Measurements from ENCODE around the gene IQCM.

Gene IQCM

GRCh38 chr4:149768477-149768876 lies 47.2 kb downstream of the IQCM start:
- DNase-seq, result no peak

DNA sequence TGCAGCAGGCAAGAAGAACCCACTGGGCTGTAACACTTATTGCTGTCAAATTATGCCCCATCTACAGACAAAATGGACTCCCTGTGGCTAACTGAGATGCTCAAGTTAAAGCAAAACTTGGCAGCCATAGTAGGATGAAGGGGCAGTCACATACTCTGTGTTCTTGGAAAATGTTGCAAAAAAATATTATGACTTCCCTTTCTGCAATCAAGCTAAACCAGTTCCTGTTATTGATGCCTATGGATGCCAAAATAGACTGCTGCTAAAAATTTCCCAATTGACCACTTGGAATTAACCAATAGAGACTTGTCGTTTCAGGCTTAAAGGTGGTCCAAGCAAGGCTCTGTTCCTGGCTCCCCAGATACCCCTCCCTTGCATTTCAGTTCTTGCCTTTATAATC lies 49.5 kb downstream of the IQCM start:
- DNase-seq, result no peak

DNA sequence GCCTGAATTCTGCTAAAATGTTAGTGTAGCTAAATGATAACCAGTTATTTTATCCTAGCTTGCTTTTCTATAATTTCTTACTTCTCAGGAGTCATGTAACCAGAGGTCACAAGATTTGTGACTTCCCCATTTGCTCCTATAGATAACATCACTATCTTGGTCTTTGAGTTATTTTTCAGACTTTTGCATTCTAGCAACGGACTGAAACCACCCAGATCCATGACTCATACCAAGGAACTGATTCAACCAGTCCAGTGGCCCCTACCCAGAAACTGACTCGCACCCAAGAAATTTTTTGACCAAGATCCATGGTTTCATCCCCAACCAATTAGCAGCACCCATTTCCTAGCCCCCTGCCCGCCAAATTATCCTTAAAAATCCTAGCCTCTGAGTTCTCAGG lies 50.0 kb downstream of the IQCM start:
- no peak for DNase-seq

GRCh38 chr4:149755969-149756368 lies 59.7 kb downstream of the IQCM start:
- DNase-seq, result no peak

DNA sequence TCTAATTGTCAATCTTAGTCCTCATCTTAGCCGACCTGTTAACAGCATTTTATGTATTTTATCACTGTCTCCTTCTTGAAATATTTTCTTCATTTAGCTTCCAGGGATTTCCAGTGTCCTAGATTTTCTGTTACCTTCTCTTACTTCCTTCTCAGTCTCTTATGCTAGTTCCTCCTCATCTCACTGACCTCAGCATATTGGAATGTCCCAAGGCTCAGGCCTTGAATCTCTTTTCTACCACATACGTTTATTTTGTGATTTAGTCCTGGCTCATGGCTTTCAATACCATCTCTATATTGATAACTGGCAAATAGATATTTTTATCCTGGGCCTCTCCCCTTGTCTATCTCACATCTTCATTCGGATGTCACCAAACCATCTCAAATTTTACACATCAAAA lies 61.1 kb downstream of the IQCM start:
- DNase-seq, result no peak

GRCh38 chr4:149752729-149753128 lies 62.9 kb downstream of the IQCM start:
- DNase-seq, result no peak

- no peak for DNase-seq
Observed at GRCh38 chr4:149751174-149751573, 64.5 kb downstream of the IQCM start.

DNA sequence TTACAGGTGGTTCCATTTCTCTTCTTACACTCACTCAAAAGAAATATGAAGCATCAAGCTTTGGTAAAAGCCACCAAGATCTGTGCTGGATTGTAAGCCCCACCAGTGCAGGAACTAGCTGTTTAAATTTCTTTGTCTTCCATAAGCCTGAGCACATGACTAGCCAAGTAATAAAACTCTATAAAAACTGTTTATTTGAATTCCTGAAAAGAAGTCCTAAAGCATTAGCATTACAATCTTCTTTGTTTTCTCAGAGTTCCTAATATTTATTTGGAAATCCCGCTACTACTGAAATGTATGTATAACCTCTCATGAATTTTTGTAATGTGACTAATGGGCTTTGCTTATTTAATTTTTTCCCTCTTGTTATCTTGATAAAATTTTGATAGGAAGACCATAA lies 65.9 kb downstream of the IQCM start:
- DNase-seq, result no peak

DNA sequence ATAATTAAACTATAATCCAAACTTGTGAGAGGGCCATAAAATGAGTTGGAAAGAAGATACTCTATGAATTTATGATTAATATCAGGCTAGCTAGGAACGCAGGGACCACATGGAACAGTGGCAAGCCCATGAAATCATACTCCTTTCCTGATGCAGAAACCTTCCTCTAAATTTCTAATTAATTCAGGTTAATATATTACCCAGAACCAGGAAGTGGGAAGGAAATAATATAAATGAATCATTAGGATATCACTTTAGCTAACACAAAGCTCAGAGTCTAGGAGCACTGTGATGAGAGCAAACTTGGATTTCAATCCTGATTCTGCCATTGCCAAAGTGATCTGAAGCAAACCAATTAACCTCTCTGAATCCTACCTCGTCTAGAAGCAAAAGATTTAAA lies 68.0 kb downstream of the IQCM start:
- DNase-seq, result no peak

GRCh38 chr4:149746276-149746675 lies 69.4 kb downstream of the IQCM start:
- no peak for DNase-seq

DNA sequence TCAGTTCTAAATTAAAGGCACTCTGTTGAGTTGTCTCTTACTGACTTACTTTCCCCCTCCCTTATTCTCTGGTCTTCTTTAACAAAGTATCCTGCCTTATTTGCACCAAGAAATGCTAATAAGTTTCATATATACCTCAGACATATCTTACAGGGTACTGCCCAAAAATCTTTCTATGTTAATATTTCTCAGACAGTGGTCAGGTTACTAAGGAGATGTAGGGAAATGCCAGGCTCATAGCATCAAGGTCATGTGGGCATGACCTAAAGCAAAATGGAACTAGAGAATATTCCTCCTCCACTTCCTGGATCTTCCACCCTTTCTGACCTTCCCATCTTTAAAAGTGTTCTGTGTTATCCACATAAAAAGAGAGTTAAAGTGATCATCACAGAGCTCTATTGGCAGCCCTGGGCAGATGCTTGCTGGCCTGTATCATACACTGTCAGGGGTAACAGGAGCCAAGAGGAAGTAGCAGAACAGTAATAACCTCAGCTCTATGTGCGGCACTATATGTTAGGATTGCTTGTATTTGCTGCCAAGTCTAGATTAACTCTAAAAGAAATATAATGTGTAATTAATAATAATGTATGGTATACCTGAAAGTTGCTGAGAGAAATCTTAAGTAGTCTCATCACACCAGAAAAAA lies 74.3 kb downstream of the IQCM start:
- DNase-seq, result no peak

DNA sequence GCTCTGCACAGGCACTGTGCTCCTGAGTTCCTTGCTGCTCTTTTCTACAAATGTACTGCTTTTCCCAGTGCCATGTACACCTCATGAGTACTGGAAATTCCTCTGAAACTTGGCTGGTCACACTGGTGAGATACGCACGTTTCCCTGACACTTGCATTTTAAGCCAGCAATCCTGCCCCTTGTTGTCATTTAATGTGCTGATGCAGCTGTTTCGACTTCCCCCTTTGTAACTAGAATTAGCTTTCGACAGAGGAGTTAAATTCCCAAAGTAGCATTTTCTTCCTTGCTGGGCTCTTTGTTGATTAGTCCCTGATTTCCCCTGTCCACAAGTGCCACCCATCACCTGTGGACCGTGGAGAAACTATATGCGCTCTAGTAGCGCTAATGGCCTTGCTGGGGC lies 77.5 kb downstream of the IQCM start:
- DNase-seq, result no peak

GRCh38 chr4:149735796-149736195 lies 79.8 kb downstream of the IQCM start:
- no peak for DNase-seq

DNA sequence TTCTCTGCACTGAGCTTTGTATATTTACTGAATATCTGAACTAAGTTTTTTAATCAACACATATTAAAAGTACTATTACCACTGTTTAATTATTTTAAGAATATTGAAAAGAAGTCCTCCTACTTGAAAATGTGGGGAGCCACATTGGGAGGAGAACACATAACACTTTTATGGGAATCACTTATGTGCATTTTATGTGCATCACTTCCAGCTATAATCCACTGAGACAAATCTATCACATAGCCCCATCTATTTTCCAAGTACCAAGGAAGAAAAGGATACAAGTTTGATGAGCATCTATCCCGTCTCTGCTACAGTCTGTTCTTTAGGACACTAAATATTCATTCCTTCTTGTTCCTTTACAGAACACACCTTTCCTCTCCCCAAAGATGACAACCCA lies 87.2 kb downstream of the IQCM start:
- no peak for DNase-seq

GRCh38 chr4:149727663-149728062 lies 88.0 kb downstream of the IQCM start:
- DNase-seq, result no peak

DNA sequence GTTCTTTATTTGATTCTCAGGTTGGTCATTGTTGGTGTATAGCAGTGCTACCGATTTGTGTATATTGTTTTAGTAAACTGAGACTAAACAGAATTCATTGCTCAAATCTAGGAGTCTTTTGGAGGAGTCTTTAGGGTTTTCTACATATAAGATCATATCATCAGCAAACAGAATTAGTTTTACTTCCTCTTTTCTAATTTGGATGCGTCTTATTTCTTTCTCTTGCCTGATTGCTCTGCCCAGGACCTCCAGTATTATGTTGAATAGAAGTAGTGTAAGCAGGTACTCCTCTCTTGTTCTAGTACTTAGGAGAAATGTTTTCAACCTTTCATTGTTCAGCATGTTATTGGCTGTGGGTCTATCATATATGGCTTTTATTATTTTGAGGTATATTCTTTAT lies 92.6 kb downstream of the IQCM start:
- no peak for DNase-seq

- no peak for DNase-seq
Observed at GRCh38 chr4:149719806-149720205, 95.8 kb downstream of the IQCM start.

GRCh38 chr4:149719357-149719756 lies 96.3 kb downstream of the IQCM start:
- DNase-seq, result no peak

DNA sequence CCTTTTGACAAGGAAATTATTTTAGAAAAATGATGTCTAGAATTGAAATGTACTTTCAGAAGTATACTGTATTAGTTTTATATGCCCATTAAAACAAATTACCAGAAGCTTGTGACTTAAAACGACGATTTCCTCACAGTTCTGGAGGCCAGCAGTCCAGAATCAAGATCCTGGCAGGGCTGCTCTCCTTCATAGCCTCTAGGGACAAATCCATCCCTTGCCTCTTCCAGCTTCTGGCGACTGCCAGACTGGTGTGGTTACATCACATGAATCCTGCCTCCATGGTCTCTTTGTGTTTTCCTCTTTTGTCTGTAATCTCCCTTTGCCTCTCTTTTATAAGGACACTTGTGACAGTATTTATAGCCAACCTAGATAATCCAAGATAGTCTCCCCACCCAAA lies 97.1 kb downstream of the IQCM start:
- DNase-seq, result no peak

DNA sequence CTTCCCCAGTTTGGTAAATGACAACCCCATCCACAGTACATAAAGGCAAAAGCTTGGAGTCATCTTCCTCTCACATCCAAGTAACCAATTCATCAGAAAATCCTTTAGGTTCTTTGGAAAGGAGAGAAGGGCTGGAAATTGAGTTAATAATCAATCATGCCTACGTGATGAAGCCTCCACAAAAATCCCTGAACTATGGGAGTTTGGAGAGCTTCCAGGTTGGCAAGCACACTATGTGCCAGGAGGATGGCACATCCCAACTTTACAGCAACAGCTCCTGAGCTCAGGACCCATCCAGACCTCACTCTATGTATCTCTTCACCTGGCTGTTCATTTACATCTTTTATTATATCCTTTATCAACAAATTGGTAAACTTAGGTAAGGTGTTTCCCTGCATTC lies 98.9 kb downstream of the IQCM start:
- DNase-seq, result no peak

DNA sequence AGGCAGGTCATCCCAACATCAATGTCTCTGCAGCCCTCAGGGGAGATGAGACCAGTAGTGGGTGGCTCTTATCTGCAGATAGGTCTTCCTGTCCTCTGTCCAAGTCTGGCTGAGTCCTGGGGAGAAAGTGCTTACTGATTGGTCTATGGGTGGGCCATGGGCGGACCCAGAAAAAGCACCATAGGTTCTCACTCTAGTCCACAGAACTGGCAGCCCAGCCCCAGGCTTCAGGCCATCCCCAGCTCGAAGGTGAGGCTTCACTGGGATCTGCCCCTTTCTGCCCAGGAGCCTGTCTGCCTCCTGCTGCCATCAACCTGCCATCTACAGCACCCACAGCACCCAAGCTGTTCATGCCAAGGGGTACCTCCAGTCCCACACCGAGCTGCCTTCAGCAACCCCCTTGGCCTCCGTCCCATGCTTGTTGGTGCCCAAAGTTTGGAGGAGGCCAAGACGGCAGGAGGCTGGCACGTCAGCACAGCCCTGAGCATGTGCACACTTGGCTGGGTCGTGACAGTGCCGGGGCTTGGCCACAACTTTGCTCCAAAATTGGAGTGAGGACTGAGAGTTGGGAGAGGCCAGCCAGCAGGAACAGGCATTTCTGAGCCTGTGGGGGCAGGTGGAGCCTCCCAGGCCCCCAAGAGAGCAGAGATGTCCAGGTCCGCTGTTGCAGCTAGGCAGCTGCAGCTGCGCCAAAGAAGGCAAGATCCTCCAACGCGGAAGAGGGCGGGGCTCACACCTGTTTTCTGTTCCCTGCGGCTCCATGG lies 99.6 kb downstream of the IQCM start:
- no peak for DNase-seq

DNA sequence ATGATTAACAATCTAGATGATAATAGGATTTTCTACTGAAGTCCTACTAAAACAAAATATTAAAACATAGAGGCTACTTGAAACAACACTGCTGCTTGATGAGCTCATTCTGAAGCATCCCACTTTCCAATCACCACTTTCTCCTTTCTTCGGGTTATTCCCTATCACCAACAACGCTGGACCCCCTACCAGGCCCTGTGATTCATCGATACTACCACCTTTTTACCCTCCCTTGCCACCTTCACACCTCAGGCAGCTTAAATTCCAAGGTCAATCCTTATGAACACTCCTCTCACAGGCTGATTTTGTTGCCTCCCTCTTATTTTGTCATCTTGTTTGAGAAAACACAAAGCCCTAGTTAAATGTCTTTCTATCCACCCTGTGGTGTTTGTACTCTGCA lies 102.6 kb downstream of the IQCM start:
- DNase-seq, result no peak

DNA sequence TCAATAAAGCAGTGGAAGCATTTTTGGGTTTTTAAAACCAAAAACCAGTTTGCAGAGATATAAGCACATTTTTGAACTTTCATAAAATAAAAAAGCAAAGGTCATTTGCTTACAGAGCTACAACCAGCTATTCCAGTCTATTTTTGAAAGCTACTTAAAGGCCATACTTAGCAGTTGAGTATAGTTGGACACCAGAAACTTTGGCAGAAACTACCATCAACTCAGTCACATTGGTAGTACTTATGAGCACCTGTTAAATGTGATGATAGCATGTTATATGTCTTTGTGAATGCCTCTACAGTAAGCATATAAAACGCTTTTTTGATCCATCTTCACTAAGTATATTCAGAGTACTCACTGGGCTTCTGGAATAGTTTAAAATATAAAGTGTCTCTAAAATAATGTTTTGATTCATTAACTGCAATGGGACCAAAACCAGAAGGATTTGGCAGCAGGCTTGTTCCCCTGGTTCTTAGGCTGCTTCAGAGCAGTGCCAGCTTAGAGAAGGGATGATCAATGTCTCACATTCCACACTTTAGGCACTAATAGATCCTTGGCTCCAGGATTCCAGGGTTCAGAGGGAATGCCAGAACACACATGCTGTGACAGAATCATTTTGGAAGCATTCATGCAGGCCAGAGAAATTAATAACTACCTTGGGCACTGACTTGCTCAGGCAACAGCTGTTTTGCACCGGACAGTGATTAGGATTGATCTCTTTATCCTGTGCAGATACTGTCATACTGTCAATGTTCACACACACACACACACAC lies 103.9 kb downstream of the IQCM start:
- DNase-seq, result no peak

DNA sequence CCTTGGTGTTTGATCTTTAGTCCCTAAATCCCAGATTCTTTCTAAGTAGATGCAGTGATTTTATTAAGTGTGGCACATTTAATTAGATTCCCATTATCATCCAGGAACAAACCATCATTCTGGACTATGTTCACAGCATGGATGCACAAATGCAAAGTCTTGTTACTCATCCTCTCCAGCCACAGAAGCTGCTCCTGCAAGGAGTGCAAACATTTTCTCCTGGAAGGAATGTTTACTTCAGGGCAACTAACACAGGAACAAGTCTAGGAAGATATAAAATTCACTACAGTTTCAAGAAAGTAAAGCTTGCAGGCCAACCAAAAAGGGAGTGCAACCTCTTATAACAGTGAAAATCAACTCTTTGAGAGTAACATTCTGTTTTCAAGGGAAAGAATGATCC lies 106.0 kb downstream of the IQCM start:
- DNase-seq, result no peak

Data from T1000 (cell line).